ENCODE results near the gene LLGL1. TPM values are rescaled to one million over a fixed set of nuclear protein-coding genes. Genes with fewer than 3 reads are reported as not detected.
A peak's percentile ranks its signal among the peaks of the same experiment; 100 is the strongest.

Gene LLGL1
- polyA plus RNA-seq, 2 of the 4 experiments (the other 2 are of a cell fraction) = 11.2 to 19.3 TPM

GRCh38 chr17:18228176-18228682 lies 2.8 kb downstream of the LLGL1 start:
- TF ChIP-seq MAFK (IDR thresholded peaks at IDR 0.05; ENCODE audit: partially characterized antibody) = no peak
- 0 out of 2 replicates have a peak, but pooled peaks have one; percentile 24 for TF ChIP-seq KDM1A (IDR thresholded peaks at IDR 0.05; ENCODE audit: low read depth)
- TF ChIP-seq RNF2 (IDR thresholded peaks at IDR 0.05; ENCODE audit: borderline replicate concordance, low read depth) = no peak
- TF ChIP-seq GATA3 (IDR thresholded peaks at IDR 0.05; ENCODE audit: borderline replicate concordance) = no peak
- Histone ChIP-seq H3K4me2 (no peak overlapping the region), H3K27ac (no peak overlapping the region), H3K9me3 (no peaks in the 10 kb centered on the region), H3K4me1 (peaks cover 11% of the 10 kb centered on the region), H3K4me3 (no peak overlapping the region)
- CTCF ChIA-PET = interaction anchor here (1.6 kb wide), 1 partner anchor 19 kb away, joined by 6 read pairs; no protein-coding TSS in a partner anchor
- FAIRE-seq = no peak
- POLR2A ChIA-PET = no interaction called here
- ATAC-seq = no peak
- no peak for DNase-seq (ENCODE audit: low read depth in 1 of 2, low spot score in 1 of 2)
- 83% methylated on average over 10 of the region's 10 CpGs for WGBS (ENCODE audit: missing lambda C conversion rate)

- 84% methylated on average over 4 of the region's 4 CpGs for WGBS (ENCODE audit: missing lambda C conversion rate)
- POLR2A ChIA-PET = no interaction called here
- DNase-seq (ENCODE audit: low read depth in 1 of 2, low spot score in 1 of 2) (no peak), ATAC-seq (no peak), FAIRE-seq (no peak)
- TF ChIP-seq GATA3 (IDR thresholded peaks at IDR 0.05; ENCODE audit: borderline replicate concordance) = no peak
- TF ChIP-seq HEYL (CRISPR knock-in tag; IDR thresholded peaks at IDR 0.05) = no peak
- TF ChIP-seq BCL3 (IDR thresholded peaks at IDR 0.05) = no peak
- no peak for TF ChIP-seq FOSB (CRISPR knock-in tag; IDR thresholded peaks at IDR 0.05)
- TF ChIP-seq ELK1 (IDR thresholded peaks at IDR 0.05; ENCODE audit: low read depth, low read length) = no peak
- TF ChIP-seq RCOR1 (IDR thresholded peaks at IDR 0.05; ENCODE audit: low read depth, low read length) = no peak
- TF ChIP-seq HOXB13 (CRISPR knock-in tag; IDR thresholded peaks at IDR 0.05; ENCODE audit: low read depth) = no peak
- no peak for TF ChIP-seq BHLHE40 (IDR thresholded peaks at IDR 0.05; ENCODE audit: low read depth, low read length)
- TF ChIP-seq SMC3 (IDR thresholded peaks at IDR 0.05) = no peak
- TF ChIP-seq EP300 (IDR thresholded peaks at IDR 0.05) = no peak
- TF ChIP-seq RARB (CRISPR knock-in tag; IDR thresholded peaks at IDR 0.05) = no peak
- TF ChIP-seq MAX (IDR thresholded peaks at IDR 0.05) = no peak
- TF ChIP-seq TFCP2L1 (CRISPR knock-in tag; IDR thresholded peaks at IDR 0.05) = no peak
- TF ChIP-seq SREBF2 (IDR thresholded peaks at IDR 0.05) = no peak
- TF ChIP-seq EHF (CRISPR knock-in tag; IDR thresholded peaks at IDR 0.05) = no peak
- no peak for TF ChIP-seq CBX8 (IDR thresholded peaks at IDR 0.05)
- TF ChIP-seq HOXA7 (CRISPR knock-in tag; IDR thresholded peaks at IDR 0.05) = no peak
- Histone ChIP-seq H3K4me1 (peaks cover 11% of the 10 kb centered on the region), H3K4me2 (no peak overlapping the region), H3K27ac (no peak overlapping the region), H3K4me3 (no peak overlapping the region), H3K9me3 (no peaks in the 10 kb centered on the region)
- CTCF ChIA-PET = interaction anchor here (1.1 to 12.1 kb wide), 4 partner anchors 11 to 118 kb away, joined by 3 to 103 read pairs (median 20); no protein-coding TSS in a partner anchor
Observed at GRCh38 chr17:18229254-18229653, 3.8 kb downstream of the LLGL1 start.

GRCh38 chr17:18229771-18230170 lies 4.3 kb downstream of the LLGL1 start:
- DNase-seq (ENCODE audit: low read depth in 1 of 2, low spot score in 1 of 2) (no peak), ATAC-seq (no peak), FAIRE-seq (no peak)
- Histone ChIP-seq H3K9me3 (no peaks in the 10 kb centered on the region), H3K4me1 (peaks cover 9% of the 10 kb centered on the region), H3K27ac (no peak overlapping the region), H3K4me2 (no peak overlapping the region), H3K4me3 (no peak overlapping the region)
- 90% methylated on average over 7 of the region's 7 CpGs for WGBS (ENCODE audit: missing lambda C conversion rate)
- ChIA-PET POLR2A (no interaction called here), CTCF (interaction anchor here (1.0 to 12.1 kb wide), 6 partner anchors 12 to 117 kb away, joined by 3 to 103 read pairs (median 4); no protein-coding TSS in a partner anchor)
- no peak for TF ChIP-seq PBX3 (IDR thresholded peaks at IDR 0.05)
- TF ChIP-seq MAZ (IDR thresholded peaks at IDR 0.05; ENCODE audit: borderline replicate concordance, low read depth, low read length) = no peak
- no peak for TF ChIP-seq MAX (IDR thresholded peaks at IDR 0.05)
- no peak for TF ChIP-seq FOXS1 (CRISPR knock-in tag; IDR thresholded peaks at IDR 0.05)
- TF ChIP-seq CEBPB (IDR thresholded peaks at IDR 0.05) = no peak
- no peak for TF ChIP-seq MYC (IDR thresholded peaks at IDR 0.05; ENCODE audit: borderline replicate concordance, low read length)
- no peak for TF ChIP-seq KDM5A (IDR thresholded peaks at IDR 0.05)
- no peak for TF ChIP-seq NFE2L2 (conservative IDR thresholded peaks at IDR 0.05; ENCODE audit: low read length)
- no peak for TF ChIP-seq HOXA7 (CRISPR knock-in tag; IDR thresholded peaks at IDR 0.05)
- TF ChIP-seq BHLHE40 (IDR thresholded peaks at IDR 0.05; ENCODE audit: low read depth, low read length) = no peak
- no peak for TF ChIP-seq USF2 (IDR thresholded peaks at IDR 0.05)
- TF ChIP-seq CBX8 (IDR thresholded peaks at IDR 0.05) = no peak
- TF ChIP-seq HEYL (CRISPR knock-in tag; IDR thresholded peaks at IDR 0.05) = no peak

Data from A549 (cell line).